K562 (cell line): Measurements from ENCODE around the gene ACTN2. TPM values are rescaled to one million over a fixed set of nuclear protein-coding genes. Genes with fewer than 3 reads are reported as not detected.

ENCODE experiments used
- CEBPB ChIP-seq: fragments of 450-650 bp; IDR thresholded peaks from 2 replicates; pipeline ENCODE4 v1.6.1; 2016; ENCODE audit warnings: missing genetic modification characterization, missing compliant biosample characterization
- CHAMP1 ChIP-seq: fragments of 450-650 bp; IDR thresholded peaks from 2 replicates; pipeline ENCODE4 v1.6.1; 2016; ENCODE audit warnings: mild to moderate bottlenecking
- CREB1 ChIP-seq, 2 experiments: sonication (generic) in 1 of 2; formaldehyde crosslinking in 1 of 2; IDR thresholded peaks; 2 replicates each; pipeline versions ENCODE4 v1.6.1 to v1.8.0; 2012 to 2022; ENCODE audit warnings: inconsistent platforms in 1 of 2, mild to moderate bottlenecking in 1 of 2, missing genetic modification reagents in 1 of 2, moderate library complexity in 1 of 2
- EGR1 ChIP-seq: fragments of 450-650 bp; conservative IDR thresholded peaks from 2 replicates; pipeline ENCODE4 v1.6.1; 2017; ENCODE audit warnings: mild to moderate bottlenecking
- FOXP1 ChIP-seq: sonication (generic); formaldehyde crosslinking; IDR thresholded peaks from 2 replicates; pipeline ENCODE4 v1.8.0; 2022; ENCODE audit warnings: mild to moderate bottlenecking, missing genetic modification reagents
- PPARD ChIP-seq: fragments of 250-450 bp; sonication (Bioruptor Pico); IDR thresholded peaks from 2 replicates; pipeline ENCODE4 v1.8.0; 2022; ENCODE audit warnings: inconsistent platforms, mild to moderate bottlenecking, moderate library complexity
- PREB ChIP-seq: sonication (generic); formaldehyde crosslinking; IDR thresholded peaks from 2 replicates; pipeline ENCODE4 v1.8.1; 2023; ENCODE audit warnings: mild to moderate bottlenecking, missing genetic modification reagents
- SOX6 ChIP-seq: fragments of 450-650 bp; IDR thresholded peaks from 2 replicates; pipeline ENCODE4 v1.6.1; 2014; ENCODE audit warnings: mild to moderate bottlenecking
- TFAP4 ChIP-seq: sonication (generic); formaldehyde crosslinking; IDR thresholded peaks from 2 replicates; pipeline ENCODE4 v1.8.0; 2022; ENCODE audit warnings: missing genetic modification reagents, mild to moderate bottlenecking, moderate library complexity, borderline replicate concordance
- THRA ChIP-seq: fragments of 450-650 bp; IDR thresholded peaks from 2 replicates; pipeline ENCODE4 v1.6.1; 2017; ENCODE audit warnings: mild to moderate bottlenecking, moderate library complexity
- THRB ChIP-seq: fragments of 450-650 bp; formaldehyde crosslinking; conservative IDR thresholded peaks from 2 replicates; pipeline ENCODE4 v1.4.0; 2022; ENCODE audit warnings: mild to moderate bottlenecking, missing genetic modification characterization
- ZNF121 ChIP-seq: sonication (generic); formaldehyde crosslinking; conservative IDR thresholded peaks from 2 replicates; pipeline ENCODE4 v1.8.0; 2022; ENCODE audit warnings: missing genetic modification reagents
- ZNF592 ChIP-seq: fragments of 450-650 bp; IDR thresholded peaks from 2 replicates; pipeline ENCODE4 v1.6.1; 2017; ENCODE audit warnings: antibody characterized with exemption, mild to moderate bottlenecking
- polyA plus RNA-seq, 8 experiments: library from polyadenylated mRNA; depleted of rRNA in 4 of 8; stranded (reverse) in 5 of 8; unstranded in 3 of 8; fragments of >200 nt; fragmentation: Nextera tagmentation in 2 of 8; fragmentation: Illumina TruSeq in 1 of 8; extraction: Ambion mirVana in 2 of 8; extraction: Trizol in 1 of 8; gene quantifications; 2 replicates each; pipeline versions ENCODE4 v1.2.1 to v1.2.3, GENCODE V29; 2011 to 2014; ENCODE audit warnings: inconsistent platforms in 1 of 8, missing spikeins in 1 of 8
- total RNA-seq, 7 experiments: library from RNA; depleted of rRNA in 6 of 7; stranded (reverse); fragments of >200 nt in 6 of 7; fragmentation: Illumina TruSeq in 2 of 7; extraction: Trizol in 2 of 7; gene quantifications; 2 replicates each; pipeline versions ENCODE4 v1.2.1 to v1.2.3, GENCODE V29; 2011 to 2021; ENCODE audit warnings: low replicate concordance in 1 of 7

ACTN2 gene
- total and polyA plus RNA-seq, 9 of the 15 experiments (the other 6 are each of a cell fraction or from before 2014, with no cell fraction given): 0.18 to 0.94 (median 0.42) TPM

GRCh38 chr1:236795757-236796667, 109.7 kb downstream of the ACTN2 start (continued):
- TF ChIP-seq TFAP4 (CRISPR knock-in tag) (peak; percentile 61; the same call in 1 of the 2 replicates), CEBPB (tag) (peak; percentile 77; the same call in 1 of the 2 replicates), EGR1 (peak; percentile 81), SOX6 (0 out of 2 replicates have a peak, but pooled peaks have one; percentile 41), PPARD (CRISPR knock-in tag) (no peak), THRB (no peak), PREB (CRISPR knock-in tag) (0 out of 2 replicates have a peak, but pooled peaks have one; percentile 54), THRA (no peak), CHAMP1 (no peak), FOXP1 (CRISPR knock-in tag) (no peak), ZNF121 (no peak), CREB1 (IDR thresholded peaks at IDR 0.05) (peak; percentile 34; the same call in 1 of the 2 replicates), CREB1 (CRISPR knock-in tag; IDR thresholded peaks at IDR 0.05) (peak; percentile 41; the same call in 1 of the 2 replicates), ZNF592 (no peak)
